ENCODE results near the gene LMX1A.

LMX1A gene

GRCh38 chr1:165216254-165216653 lies 140.3 kb downstream of the LMX1A start:
- no peak for DNase-seq

GRCh38 chr1:165215676-165216075 lies 140.8 kb downstream of the LMX1A start:
- DNase-seq = no peak

GRCh38 chr1:165212229-165212628 lies 144.3 kb downstream of the LMX1A start:
- no peak for DNase-seq

GRCh38 chr1:165207853-165208515 lies 148.5 kb downstream of the LMX1A start:
- DNase-seq = no peak

GRCh38 chr1:165205145-165205544 lies 151.4 kb downstream of the LMX1A start:
- DNase-seq = no peak

GRCh38 chr1:165204548-165204947 lies 152.0 kb downstream of the LMX1A start:
- no peak for DNase-seq

- no peak for DNase-seq
Observed at GRCh38 chr1:165191087-165191486, 165.4 kb downstream of the LMX1A start.

GRCh38 chr1:165189913-165190312 lies 166.6 kb downstream of the LMX1A start:
- no peak for DNase-seq

GRCh38 chr1:165189011-165189410 lies 167.5 kb downstream of the LMX1A start:
- no peak for DNase-seq

- no peak for DNase-seq
Observed at GRCh38 chr1:165187031-165188009, 169.2 kb downstream of the LMX1A start.

GRCh38 chr1:165185161-165185889 lies 171.2 kb downstream of the LMX1A start:
- DNase-seq = no peak

- no peak for DNase-seq
Observed at GRCh38 chr1:165182975-165183374, 173.5 kb downstream of the LMX1A start.

- no peak for DNase-seq
Observed at GRCh38 chr1:165179306-165179705, 177.2 kb downstream of the LMX1A start.

GRCh38 chr1:165174491-165174890 lies 182.0 kb downstream of the LMX1A start:
- DNase-seq = no peak

GRCh38 chr1:165173818-165174217 lies 182.7 kb downstream of the LMX1A start:
- no peak for DNase-seq

- no peak for DNase-seq
Observed at GRCh38 chr1:165173409-165173808, 183.1 kb downstream of the LMX1A start.

- DNase-seq = no peak
Observed at GRCh38 chr1:165172666-165173065, 183.8 kb downstream of the LMX1A start.

- DNase-seq = no peak
Observed at GRCh38 chr1:165169729-165170128, 186.8 kb downstream of the LMX1A start.

- no peak for DNase-seq
Observed at GRCh38 chr1:165169028-165169427, 187.5 kb downstream of the LMX1A start.

GRCh38 chr1:165168467-165168866 lies 188.0 kb downstream of the LMX1A start:
- no peak for DNase-seq

- peak; percentile 5 for DNase-seq
Observed at GRCh38 chr1:165162671-165163241, 193.8 kb downstream of the LMX1A start.

GRCh38 chr1:165161130-165161529 lies 195.4 kb downstream of the LMX1A start:
- no peak for DNase-seq

GRCh38 chr1:165153182-165153581 lies 203.3 kb downstream of the LMX1A start:
- DNase-seq = no peak

All from fibroblast of skin of scalp (primary cell).